GM18867 (cell line): ENCODE measurements around the gene CD163.
"Not testable (repeated sequence)": the region's sequence is repeated elsewhere in the genome, so short reads cannot be mapped to it uniquely, and the experiment has no call there.

ENCODE experiments used
- ATAC-seq: cut with Tn5 transposase; IDR thresholded peaks from one replicate; pipeline ENCODE4 v1.9.1; 2021; ENCODE audit warnings: mild to moderate bottlenecking, moderate library complexity; ENCODE audit not compliant: unreplicated experiment

Gene CD163

GRCh38 chr12:7503686-7504415, at the start of gene CD163:
Gene CD163 (minus strand): TSS chr12:7503777. CDS start chr12:7503690, 87 bp downstream.
- no peak for ATAC-seq

GRCh38 chr12:7542813-7543212, 39.2 kb upstream of the CD163 start:
- ATAC-seq, result no peak

- ATAC-seq, result no peak
Observed at GRCh38 chr12:7542046-7542445, 38.5 kb upstream of the CD163 start.

- ATAC-seq, result no peak
Observed at GRCh38 chr12:7514416-7514815, 10.8 kb upstream of the CD163 start.

- no peak for ATAC-seq
Observed at GRCh38 chr12:7512553-7512952, 9.0 kb upstream of the CD163 start.

GRCh38 chr12:7509793-7510470, 6.4 kb upstream of the CD163 start:
- ATAC-seq, result not testable (repeated sequence)

DNA sequence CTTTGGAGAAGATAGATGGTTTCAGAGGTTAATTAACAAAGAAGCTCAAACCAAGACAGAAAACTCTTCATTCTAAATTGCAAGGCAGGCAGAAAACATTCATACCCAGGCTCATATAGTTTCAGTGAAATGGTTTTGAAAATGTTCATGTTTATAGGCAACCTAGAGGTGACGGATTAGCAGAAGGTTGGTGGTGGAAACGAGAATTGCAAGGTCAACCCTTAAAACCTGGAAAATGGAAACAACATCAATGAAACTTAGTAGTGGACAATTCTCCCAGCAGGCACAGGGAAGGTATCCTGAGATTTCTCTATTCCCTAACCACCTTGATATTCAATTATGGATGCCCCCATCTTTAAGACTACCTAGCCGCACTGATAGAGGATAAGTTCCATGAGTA, 965 bp downstream of the CD163 start:
- no peak for ATAC-seq

GRCh38 chr12:7501031-7501588, 2.5 kb downstream of the CD163 start:
- no peak for ATAC-seq

DNA sequence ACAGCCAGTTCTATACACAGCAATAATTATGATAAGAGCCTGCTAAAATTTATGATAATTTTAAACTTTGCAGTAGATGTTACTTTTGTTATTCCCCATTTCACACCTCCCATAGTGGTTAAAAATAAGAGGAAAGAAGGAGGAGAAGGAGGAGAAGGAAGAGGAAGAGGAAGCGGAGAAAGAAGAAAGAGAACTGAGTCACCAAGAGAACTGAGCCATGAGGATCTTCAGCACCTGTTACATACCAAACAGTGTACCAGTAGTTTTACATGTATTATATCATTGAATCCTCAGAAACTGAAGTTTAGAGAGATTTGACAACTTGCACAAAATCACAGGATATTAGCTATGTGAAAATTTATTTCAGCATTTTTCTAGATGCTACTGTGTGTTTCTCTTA, 3.9 kb downstream of the CD163 start:
- ATAC-seq, result no peak

- ATAC-seq, result no peak
Observed at GRCh38 chr12:7498809-7499208, 4.8 kb downstream of the CD163 start.

GRCh38 chr12:7497661-7498060, 5.9 kb downstream of the CD163 start:
- no peak for ATAC-seq

DNA sequence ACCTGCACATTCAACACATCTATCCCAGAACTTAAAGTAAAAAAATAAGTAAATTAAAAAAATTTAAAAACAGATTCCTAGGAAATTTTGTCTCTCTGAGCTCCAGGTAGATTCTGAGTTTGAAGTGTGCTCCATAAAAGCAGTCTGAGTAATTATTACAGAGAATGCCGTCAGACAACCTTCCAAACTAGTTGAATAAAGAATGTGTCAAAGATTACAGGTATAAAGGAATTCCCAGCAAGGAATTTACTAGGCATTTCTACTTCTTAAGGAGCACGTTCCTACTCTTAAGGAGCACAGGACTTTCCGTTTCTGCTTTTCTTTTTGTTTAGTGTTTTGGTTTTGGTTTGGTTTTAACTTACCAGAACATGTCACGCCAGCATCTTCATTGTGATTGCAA, 7.1 kb downstream of the CD163 start:
- ATAC-seq, result no peak

DNA sequence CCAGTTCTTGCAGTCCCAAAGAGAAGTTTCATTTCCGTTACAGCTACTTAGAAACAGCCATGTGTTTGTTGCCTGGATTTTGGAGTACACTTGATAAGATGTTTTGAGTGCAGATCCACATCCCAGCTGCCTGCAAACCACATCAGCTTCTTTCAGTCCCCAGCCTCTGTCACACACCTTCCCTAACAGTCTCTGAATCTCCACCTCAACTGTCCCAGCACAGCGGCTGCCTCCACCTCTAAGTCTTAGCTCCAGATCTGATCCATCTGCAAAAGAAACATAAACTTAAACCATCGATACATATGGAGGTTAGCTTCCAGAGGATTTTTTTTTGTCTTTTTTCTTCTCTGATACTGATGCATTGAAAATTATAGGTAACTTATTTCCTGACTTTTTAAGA, 8.4 kb downstream of the CD163 start:
- no peak for ATAC-seq

GRCh38 chr12:7493006-7493405, 10.6 kb downstream of the CD163 start:
- ATAC-seq, result no peak

DNA sequence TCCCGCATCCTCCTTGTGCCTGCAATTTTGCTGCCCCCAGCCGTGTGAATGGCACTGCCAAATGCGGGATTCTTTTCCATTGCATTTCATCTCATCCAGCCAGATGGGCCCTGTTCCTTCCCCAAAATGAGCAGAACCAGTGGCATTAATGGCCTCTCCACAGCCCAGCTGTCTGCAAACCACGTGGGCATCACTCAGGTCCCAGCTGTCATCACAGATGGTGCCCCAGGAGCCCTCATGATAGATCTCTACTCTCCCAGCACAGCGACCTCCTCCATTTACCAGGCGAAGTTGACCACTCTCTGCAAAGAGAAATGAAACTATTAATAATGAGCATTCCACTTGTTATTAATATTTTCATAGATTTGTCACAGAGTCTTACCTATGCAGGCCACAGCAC, 17.1 kb downstream of the CD163 start:
- ATAC-seq, result no peak

- no peak for ATAC-seq
Observed at GRCh38 chr12:7485095-7485494, 18.5 kb downstream of the CD163 start.

DNA sequence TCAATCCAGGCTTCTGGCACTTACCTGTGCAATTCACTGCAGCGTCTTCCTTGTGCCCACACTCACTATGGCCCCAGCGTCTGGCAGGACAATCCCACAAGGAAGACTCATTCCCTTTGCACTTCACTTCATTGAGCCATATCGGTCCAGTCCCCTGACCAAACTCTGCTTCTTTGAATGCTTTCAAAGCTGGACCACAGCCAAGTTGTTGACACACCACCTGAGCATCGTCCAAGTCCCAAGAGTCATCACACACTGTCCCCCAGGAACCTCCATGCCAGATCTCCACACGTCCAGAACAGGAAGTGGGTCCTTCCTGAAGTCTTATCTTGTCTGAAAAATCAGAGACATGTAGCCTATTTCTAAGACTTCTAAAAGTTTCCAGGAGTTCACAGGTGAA, 20.2 kb downstream of the CD163 start:
- ATAC-seq, result no peak

GRCh38 chr12:7479771-7480170, 23.8 kb downstream of the CD163 start:
- no peak for ATAC-seq

DNA sequence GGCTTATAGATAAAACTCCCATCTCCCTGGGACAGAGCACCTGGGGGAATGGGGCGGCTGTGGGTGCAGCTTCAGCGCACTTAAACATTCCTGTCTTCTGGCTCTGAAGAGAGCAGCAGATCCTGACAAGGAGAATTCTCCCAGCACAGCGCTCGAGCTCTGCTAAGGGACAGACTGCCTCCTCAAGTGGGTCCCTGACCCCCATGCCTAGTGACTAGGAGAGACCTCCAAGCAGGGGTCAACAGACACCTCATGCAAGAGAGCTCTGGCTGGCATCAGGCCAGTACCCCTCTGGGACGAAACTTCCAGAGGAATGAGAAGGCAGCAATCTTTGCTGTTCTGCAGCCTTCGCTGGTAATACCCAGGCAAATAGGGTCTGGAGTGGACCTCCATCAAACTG, 31.5 kb downstream of the CD163 start:
- ATAC-seq, result no peak

DNA sequence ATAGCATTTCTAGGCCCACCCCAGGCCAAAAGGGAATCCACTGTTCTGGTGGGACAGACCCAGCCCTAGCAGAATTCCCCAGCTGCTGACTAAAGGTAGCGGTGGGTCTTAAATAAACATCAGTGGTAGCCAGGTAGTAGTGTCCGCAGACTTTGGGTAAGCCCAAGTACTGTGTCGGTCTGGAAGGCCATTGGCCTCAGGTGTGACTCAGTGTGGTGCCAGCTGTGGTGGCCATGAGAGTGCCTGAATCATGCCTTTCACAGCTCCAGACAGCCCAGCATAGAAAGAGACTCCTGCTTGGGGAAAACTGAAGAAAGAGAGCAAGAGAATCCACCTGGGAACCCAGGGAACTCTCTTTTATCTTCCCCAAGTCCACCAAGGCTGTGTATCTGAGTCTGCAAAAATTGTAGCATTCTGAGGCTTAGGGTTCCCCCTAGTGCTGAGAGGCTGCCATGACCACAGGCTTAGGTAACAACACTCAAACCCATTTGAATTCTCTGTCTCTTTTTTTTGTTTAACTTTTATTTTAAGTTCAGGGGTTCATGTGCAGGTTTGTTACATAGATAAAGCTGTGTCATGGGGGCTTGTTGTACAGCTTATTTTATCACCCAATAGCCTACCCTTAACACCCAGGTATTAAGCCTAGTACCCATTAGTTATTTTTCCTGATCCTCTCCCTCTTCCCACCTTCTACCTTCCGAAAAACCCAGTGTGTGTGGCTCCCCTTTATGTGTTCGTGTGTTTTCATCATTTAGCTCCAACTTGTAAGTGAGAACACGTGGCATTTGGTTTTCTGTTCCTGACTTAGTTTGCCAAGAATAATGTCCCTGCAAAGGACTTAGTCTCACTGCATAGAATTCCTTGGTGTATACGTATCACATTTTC, 43.0 kb downstream of the CD163 start:
- ATAC-seq, result no peak

- no peak for ATAC-seq
Observed at GRCh38 chr12:7459973-7460372, 43.6 kb downstream of the CD163 start.
